Measurements from ENCODE around the gene ADGRG3.

The ADGRG3 gene

GRCh38 chr16:57663436-57663835 is 4.7 kb upstream of the ADGRG3 start:
- peaks cover 5% of the 10 kb centered on the region for H3K27me3 Mint-ChIP-seq (ENCODE audit: low read depth)
- H3K36me3 Mint-ChIP-seq (ENCODE audit: low read depth), result peaks cover 3% of the 10 kb centered on the region
- TF ChIP-seq CTCF (IDR thresholded peaks at IDR 0.05; ENCODE audit: unreplicated experiment in 3 of 3), result no peak
- no peaks in the 10 kb centered on the region for H3K4me1 Mint-ChIP-seq
- no peak overlapping the region for H3K27ac Mint-ChIP-seq
- H3K4me3 Mint-ChIP-seq, result no peak overlapping the region
- no peaks in the 10 kb centered on the region for H3K9me3 Mint-ChIP-seq

GRCh38 chr16:57663917-57664661 is 4.0 kb upstream of the ADGRG3 start:
- no peak for TF ChIP-seq CTCF (IDR thresholded peaks at IDR 0.05; ENCODE audit: unreplicated experiment in 3 of 3)
- Mint-ChIP-seq H3K27ac (no peak overlapping the region), H3K36me3 (ENCODE audit: low read depth) (peaks cover 3% of the 10 kb centered on the region), H3K27me3 (ENCODE audit: low read depth) (peaks cover 8% of the 10 kb centered on the region), H3K4me1 (no peaks in the 10 kb centered on the region), H3K4me3 (no peak overlapping the region), H3K9me3 (no peaks in the 10 kb centered on the region)

- Mint-ChIP-seq H3K27ac (peak overlapping the region in 1 of 3 experiments; percentile 1), H3K9me3 (no peaks in the 10 kb centered on the region), H3K4me3 (no peak overlapping the region), H3K4me1 (no peaks in the 10 kb centered on the region), H3K36me3 (ENCODE audit: low read depth) (peaks cover 3% of the 10 kb centered on the region), H3K27me3 (ENCODE audit: low read depth) (peaks cover 8% of the 10 kb centered on the region)
- TF ChIP-seq CTCF (IDR thresholded peaks at IDR 0.05; ENCODE audit: unreplicated experiment in 3 of 3), result no peak
Observed at GRCh38 chr16:57664662-57665025, 3.5 kb upstream of the ADGRG3 start.

- H3K36me3 Mint-ChIP-seq (ENCODE audit: low read depth), result peaks cover 3% of the 10 kb centered on the region
- no peaks in the 10 kb centered on the region for H3K9me3 Mint-ChIP-seq
- H3K27ac Mint-ChIP-seq, result no peak overlapping the region
- no peak overlapping the region for H3K4me3 Mint-ChIP-seq
- no peaks in the 10 kb centered on the region for H3K4me1 Mint-ChIP-seq
- no peak for TF ChIP-seq CTCF (IDR thresholded peaks at IDR 0.05; ENCODE audit: unreplicated experiment in 3 of 3)
- peaks cover 8% of the 10 kb centered on the region for H3K27me3 Mint-ChIP-seq (ENCODE audit: low read depth)
Observed at GRCh38 chr16:57665541-57665940, 2.6 kb upstream of the ADGRG3 start.

- Mint-ChIP-seq H3K36me3 (ENCODE audit: low read depth) (peaks cover 3% of the 10 kb centered on the region), H3K27ac (no peak overlapping the region), H3K4me1 (no peaks in the 10 kb centered on the region), H3K4me3 (no peak overlapping the region), H3K27me3 (ENCODE audit: low read depth) (peaks cover 8% of the 10 kb centered on the region), H3K9me3 (no peaks in the 10 kb centered on the region)
- no peak for TF ChIP-seq CTCF (IDR thresholded peaks at IDR 0.05; ENCODE audit: unreplicated experiment in 3 of 3)
Observed at GRCh38 chr16:57666353-57667047, 1.6 kb upstream of the ADGRG3 start.
